Left cardiac atrium (tissue), 4 donors: Measurements from ENCODE around the gene RNF6. TPM values are rescaled to one million over a fixed set of nuclear protein-coding genes. Genes with fewer than 3 reads are reported as not detected.
"Not testable (repeated sequence)": the region's sequence is repeated elsewhere in the genome, so short reads cannot be mapped to it uniquely, and the experiment has no call there.

Experiments used
- ATAC-seq, 2 donors: fragments of 200-7000 bp; cut with Tn5 transposase; one replicate each; pipeline ENCODE4 v1.9.1; 2020; ENCODE audit warnings: mild to moderate bottlenecking in 2 of 2, moderate library complexity in 2 of 2
- DNase-seq: peaks from one replicate; pipeline ENCODE4 v3.0.0-alpha.2; 2020
- intact Hi-C, 2 donors: fragments of 100-400 bp; cut with DNase I; formaldehyde crosslinking; loops; one replicate each; pipeline versions ENCODE4 v1.14.1 to v1.15.1; 2022 to 2023
- long read RNA-seq: library from polyadenylated mRNA; unstranded; transcript quantifications from one replicate; pipeline ENCODE4 v2.0.0, GENCODE V29; 2021
- total RNA-seq, 2 donors: library from RNA; stranded (reverse); fragmentation: NEBNext Ultra II Directional; extraction: Animal tissue kit (Norgen Biotek cat#: 25700); gene quantifications; one replicate each; pipeline ENCODE4 v1.2.1, GENCODE V29; 2021
- donor health status: DM: no; HTN: yes; CAD: no.
- donor health status: DM: no; HTN: yes; CAD: no; lungs with severe emphysema.
- donor health status: DM: yes; HTN: yes; CAD: no.
- donor health status: Dilated cardiomyopathy.

The RNF6 gene
- total RNA-seq = 10 to 100 TPM; 20.5 to 28.0 TPM
- long read RNA-seq, transcript RNF6-203 (5 exons, 3,706 nt) = minor isoform, 20 of 57 reads
- long read RNA-seq, transcript RNF6-201 (5 exons, 3,282 nt) = major isoform, 25 of 57 reads
- long read RNA-seq, partial matches to known transcripts = 3 of 57 reads
- long read RNA-seq, other reads (novel, unspliced or antisense) = 9 of 57 reads

DNA sequence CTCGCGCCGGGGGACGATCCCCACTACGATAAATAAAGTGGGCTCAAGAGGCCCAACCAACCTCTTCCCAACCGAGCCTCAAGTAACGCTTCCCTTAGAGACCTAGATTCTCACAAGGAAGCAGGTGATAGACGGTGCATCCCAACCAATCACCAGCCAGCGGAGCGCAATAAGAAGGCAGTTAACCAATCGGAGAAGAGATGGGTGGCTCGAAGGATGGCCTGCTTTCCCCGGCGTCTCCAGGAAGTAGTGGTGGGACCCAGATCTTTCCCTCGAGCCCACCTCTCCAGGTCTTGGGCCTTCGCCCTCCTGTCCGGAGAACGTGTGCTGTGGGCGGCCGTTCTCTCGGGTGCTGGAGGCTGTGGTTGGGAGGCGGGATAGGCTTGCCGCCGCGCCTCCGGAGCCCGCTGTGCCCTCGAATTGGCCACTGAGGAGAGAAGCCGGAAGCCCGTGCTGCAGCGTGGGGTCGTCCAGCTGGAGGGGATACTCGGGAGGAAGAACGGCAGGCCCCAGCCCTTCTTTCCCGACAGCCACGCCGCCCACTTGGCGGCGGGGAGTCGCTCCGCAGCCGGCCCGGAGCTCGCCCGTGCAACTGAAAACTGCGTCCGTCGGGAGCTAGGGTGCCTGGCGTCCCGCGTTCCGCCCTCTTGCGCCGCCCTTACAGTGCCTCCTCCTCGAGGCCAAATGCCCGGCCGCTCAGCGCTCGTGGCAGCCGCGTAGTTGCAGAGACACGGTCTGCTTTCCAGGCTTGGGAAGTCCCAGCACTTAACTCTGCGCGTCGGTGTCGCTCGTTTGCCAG, at the start of gene RNF6:
RNF6 (minus strand) TSS at position 594 of the 799 bp plus-strand sequence. CDS start 2,665 bp downstream, outside the sequence.
- DNase-seq = peak; percentile 96
- intact Hi-C loops = no loop called here
- ATAC-seq = peak; percentile 99

DNA sequence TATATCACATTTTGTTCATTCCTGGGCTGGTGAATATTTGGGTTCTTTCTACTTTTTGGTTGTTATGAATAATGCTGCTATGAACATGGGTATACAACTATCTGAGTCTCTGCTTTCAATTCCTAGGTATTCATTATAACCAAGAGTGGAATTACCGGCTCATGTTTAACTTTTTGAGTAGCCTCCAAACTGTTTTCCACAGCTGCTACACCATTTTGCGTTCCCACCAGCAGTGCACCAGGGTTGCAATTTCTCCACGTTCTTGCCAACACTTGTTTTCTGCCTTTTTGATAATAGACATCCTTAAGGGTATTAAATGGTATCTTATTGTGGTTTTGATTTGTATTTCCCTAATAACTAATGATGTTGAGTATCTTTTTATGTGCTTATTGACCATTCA, 48.6 kb upstream of the RNF6 start:
- intact Hi-C loops = no loop called here
- no peak for DNase-seq
- ATAC-seq = no peak

DNA sequence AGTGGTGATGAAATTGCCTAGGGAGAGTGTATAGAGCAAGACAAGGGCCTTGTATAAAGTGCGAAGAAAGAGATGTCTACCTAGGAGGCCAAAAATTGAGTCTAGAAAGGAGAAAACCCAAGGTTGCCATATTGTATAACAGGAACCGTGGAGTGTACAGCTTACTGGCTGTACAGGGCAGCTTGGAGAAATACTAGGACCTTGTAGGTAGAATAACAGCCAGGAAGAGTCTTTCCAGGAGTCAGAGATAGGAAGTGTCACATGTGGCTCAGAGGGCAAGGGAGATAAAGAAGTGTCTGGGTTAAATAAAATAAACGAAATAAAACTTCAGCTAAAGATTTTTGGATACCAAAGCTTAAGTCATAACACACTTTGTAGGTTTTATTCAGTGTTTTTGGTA, 44.2 kb upstream of the RNF6 start:
- intact Hi-C loops = no loop called here
- ATAC-seq = no peak
- no peak for DNase-seq

DNA sequence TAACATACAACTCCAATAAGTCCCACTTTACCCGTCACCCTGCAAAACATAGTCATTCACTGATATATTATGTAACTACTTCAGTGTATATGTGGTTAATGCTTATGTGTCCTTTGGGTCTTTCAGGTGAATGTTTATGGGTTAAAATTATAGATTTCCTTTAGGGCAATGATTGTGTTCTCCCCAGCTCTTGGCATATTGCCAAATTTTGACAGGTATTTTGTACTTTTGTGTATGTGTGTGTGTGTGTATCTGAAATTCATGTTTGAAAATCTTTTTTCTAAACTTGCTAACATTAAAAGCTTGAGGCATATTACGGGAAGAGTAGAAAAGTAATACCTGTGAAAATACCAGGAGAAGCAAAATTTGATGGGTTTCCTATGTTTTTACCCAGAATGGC, 40.0 kb upstream of the RNF6 start:
- intact Hi-C loops = no loop called here
- ATAC-seq = no peak
- DNase-seq = no peak

DNA sequence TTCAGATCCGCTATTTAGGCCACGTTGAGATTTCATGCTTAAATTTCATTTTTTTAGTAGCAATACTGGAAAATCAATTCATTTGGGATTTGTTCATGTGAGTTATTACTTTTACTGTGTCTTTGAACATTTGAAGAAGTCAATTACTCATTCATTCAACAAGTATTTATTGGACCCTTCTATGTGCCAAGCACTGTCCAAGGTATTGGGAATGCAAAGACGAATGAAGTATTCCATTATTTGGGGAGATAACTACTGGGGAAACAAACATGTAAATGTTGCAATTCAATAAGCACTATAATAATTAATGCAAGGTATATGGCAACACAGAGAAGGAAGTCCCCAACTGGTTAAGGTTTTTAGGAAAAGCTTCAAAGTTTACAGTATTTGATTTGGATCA, 37.5 kb upstream of the RNF6 start:
- intact Hi-C loops = loop anchor here in 1 of 2 donors (5.0 kb wide), 1 partner anchor 238 kb away; no protein-coding TSS in a partner anchor

DNA sequence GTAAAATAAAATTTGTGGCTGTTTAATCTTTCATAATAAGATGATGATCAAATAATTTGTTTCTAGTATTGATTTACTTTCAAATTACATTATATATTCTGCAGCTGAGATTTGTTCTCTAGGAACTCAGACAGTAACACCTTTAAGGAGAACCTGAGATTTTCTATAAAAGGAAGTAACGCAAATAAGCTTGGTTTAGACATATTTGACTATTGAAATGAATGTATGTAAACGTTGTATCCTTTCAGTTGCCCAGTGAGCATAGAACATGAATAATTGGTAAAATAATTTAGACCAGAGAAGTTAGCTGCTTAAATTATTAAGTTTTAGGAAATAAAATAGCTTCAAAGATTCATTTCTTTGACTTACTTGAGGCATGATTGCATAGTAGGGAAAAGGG, 34.9 kb upstream of the RNF6 start:
- no peak for ATAC-seq
- intact Hi-C loops = loop anchor here in 1 of 2 donors (5.0 kb wide), 1 partner anchor 240 kb away; no protein-coding TSS in a partner anchor
- DNase-seq = no peak

More for the DNA sequence above, 37.5 kb upstream of the RNF6 start:
- no peak for ATAC-seq
- DNase-seq = no peak

DNA sequence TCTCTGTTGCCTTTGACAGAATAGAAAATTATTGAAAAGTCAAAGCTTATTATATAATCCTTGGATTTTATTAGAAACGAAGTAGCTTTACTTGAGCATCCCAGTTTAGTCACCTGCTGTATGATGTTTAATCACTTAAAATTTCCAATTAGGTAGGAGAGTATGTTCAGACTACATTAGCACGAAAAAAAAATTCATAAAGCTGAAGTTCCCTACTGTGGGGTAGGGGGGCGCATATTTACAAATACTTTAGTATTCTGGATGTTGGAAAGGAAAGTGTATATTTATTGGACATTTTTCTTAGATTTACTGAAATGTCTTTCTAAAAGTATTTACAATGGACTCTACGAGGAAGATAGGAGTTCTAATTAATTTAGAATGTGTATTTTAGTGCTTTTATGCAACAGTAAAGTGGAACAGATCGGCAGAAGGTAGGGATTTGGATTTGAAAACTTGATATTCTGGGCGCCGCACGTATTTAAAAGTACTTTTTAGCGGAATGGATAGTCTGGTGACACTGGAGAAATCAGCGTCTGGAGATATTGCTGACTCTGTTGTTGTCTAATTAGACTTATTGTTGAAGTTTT, 33.7 kb upstream of the RNF6 start:
- DNase-seq (no peak), ATAC-seq (no peak)
- intact Hi-C loops = loop anchor here in 1 of 2 donors (5.0 kb wide), 1 partner anchor 242 kb away; no protein-coding TSS in a partner anchor

DNA sequence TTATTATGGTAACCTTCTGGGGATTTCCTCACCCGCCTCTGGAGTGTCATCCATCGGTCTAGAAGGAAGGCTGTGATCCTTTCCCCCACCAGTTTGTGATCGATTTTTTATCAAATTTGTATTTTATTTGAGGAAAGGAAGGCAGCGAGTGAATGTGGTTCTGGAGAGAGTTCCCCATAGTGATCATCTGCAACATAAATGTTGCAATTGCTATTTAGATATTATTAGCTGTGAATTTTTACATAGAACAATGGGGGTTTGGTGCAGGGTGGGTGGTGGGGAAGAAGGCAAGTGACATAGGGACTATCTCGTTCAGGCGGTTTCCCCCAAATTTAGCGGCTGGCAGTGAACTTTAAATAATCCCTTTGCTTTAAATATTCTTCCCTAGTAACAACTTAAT, 33.0 kb upstream of the RNF6 start:
- intact Hi-C loops = loop anchor here in 1 of 2 donors (5.0 kb wide), 1 partner anchor 242 kb away; no protein-coding TSS in a partner anchor
- ATAC-seq (no peak), DNase-seq (no peak)

DNA sequence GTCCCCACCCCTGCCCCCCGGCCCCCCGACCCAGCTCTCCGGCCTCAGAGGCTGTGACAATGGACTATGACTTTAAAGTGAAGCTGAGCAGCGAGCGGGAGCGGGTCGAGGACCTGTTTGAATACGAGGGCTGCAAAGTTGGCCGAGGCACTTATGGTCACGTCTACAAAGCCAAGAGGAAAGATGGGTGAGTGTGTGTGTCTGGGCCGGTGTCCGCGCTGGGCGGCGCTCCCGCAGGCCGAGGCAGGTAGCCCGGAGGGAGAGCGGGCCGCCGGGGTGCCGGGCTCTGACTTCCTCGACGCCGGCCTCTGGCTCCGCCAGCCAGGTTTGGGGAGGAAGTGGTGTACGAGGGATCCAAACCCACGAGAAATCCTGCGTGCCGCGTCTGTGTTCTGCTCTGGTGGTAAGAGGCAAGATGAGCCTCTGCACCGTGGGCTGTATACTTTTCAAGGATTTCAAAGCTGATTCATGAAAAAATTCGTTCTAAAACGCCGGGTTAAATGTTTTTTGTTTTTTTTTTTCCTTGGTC, 32.5 kb upstream of the RNF6 start:
- intact Hi-C loops = loop anchor here in 1 of 2 donors (5.0 kb wide), 1 partner anchor 243 kb away; no protein-coding TSS in a partner anchor
- peak; percentile 58 for DNase-seq

DNA sequence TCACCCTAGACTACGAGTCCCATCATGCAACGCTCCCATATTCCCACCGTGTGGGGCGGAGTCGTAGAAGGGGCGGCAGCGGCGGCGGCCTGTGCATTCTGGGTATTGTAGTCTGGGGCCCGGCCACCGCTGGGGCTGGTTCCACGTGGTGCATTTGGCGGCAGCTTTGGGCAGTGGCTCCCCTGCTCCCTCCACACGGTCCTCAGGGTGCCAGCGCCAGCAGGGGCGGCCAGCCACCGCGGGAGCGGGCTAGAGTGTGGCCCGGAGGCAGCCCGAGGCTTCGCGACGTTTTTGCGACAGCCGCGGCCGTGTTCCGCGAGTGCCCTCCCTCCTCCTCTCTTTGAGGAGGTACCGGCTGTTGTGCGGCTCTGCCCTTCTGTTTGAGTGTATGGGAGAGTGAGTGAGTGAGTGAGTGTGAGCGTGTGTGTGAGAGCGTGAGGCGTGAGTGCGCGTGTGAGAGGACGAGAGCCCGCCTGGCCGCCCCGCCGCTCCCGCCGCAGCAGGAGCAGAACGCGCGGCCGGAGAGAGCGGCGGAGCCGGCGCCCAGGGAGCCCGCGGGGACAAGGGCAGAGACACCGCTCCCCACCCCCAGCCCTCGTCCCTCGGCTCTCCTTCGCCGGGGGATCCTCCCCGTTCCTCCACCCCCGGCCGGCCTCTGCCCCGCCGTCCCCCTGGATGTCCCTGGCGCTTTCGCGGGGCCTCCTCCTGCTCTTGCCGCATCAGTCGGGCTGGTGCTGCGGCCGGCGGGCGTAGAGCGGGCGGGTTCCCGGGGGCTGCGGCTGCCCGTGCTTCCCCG, 31.9 kb upstream of the RNF6 start, which contains the start of gene CDK8:
CDK8 (plus strand) TSS at position 343 of the 796 bp plus-strand sequence. CDS start 513 bp downstream, outside the sequence.
- intact Hi-C loops = no loop called here

More for the DNA sequence above, 32.5 kb upstream of the RNF6 start:
- peak; percentile 52 to 79 for ATAC-seq

DNA sequence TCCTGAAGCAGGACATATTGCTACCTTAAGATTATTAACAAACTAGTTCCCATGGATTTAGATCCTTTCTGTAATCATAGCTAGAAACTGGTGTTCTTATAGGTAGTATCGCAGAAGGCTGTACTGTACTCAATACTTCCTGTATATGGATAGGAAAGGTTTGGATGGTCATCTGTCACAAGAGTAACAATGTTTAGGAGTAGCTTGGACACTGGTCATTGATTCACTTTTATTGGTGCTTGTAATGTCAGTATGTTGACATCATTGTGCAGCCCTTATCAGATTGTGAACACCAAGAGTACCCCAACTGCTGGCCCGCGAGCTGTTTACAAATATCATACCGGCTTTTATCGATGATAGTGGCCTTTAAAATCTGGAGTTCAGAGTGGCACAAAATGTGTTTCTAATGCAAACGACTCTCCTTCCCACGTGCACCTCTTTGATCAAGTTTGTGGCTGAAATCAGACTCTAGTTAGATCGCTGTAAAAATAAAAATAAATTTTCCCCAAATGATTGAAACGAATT, 31.2 kb upstream of the RNF6 start:
- intact Hi-C loops = no loop called here
- no peak for ATAC-seq
- DNase-seq = no peak

More for the DNA sequence above, 31.9 kb upstream of the RNF6 start, which contains the start of gene CDK8:
- peak; percentile 93 to 97 for ATAC-seq
- peak; percentile 94 for DNase-seq

DNA sequence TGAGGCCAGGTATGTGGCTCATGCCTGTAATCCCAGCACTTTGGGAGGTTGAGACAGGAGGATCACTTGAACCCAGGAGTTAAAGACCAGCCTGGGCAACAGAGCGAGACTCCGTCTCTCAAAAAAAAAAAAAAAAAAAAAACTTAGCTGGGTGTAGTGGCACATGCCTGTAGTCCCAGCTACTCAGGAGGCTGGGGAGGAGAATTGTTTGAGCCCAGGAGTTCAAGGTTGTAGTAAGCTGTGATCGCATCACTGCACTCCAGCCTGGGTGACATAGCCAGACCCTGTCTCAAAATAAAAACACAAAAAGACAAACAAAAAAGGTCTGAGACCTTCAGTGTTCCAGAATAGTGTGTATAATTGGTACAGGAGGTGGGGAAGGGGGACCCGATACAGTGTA, 29.9 kb upstream of the RNF6 start:
- DNase-seq, intact Hi-C loops, ATAC-seq: not testable (repeated sequence)

DNA sequence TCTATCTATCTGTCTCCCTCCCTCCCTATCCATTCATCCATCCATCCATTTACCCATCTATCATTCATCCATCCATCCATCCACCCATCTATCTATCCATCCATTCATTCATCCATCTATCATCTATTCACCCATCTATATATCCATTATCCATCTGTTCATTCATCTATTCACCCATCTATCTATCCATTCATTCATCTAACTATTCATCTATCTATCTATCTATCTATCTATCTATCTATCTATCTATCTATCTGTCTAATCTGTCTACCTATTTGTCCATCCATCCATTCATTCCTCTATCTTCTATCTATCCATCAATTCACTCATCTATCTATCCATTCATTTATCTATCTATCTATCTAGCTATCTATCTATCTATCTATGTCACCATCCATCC, 27.4 kb upstream of the RNF6 start:
- intact Hi-C loops = no loop called here
- ATAC-seq (no peak), DNase-seq (no peak)

DNA sequence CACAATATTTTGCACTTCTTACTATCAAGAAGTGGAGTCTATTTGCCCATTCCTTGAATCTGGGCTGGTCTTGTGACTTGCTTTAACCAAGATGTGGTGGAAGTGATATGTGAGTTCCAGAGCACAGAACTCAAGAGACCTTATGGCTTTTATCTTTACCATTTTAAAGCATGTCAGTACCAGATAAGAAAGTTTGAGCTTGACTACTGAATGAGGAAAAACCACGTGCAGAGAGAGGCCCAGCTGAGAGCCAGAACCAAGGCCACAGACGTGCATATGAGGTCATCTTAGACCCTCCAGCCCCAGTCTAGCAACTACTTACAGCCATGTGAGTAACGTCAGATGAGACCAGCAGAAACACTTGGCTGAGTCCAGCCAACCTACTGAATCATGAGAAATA, 25.5 kb upstream of the RNF6 start:
- DNase-seq (no peak), ATAC-seq (no peak)
- intact Hi-C loops = no loop called here

DNA sequence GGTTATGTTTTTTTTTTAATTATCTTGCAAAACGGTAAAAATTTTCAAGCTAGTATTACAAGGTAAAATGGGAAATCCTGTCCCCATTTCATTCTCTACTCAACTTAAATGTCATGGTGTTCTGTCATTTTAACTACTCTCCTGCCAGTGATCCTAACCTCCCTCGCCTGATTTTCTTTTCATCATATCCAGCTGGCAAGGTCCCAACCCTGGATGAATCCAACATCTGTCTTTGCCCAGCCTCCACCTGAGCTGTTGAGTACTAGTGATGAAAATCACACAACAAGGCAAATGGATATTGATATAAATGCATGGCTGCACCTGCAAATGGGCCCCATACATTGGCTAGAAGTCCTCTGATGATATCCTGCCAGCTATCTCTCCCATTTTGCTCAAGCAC, 24.9 kb upstream of the RNF6 start:
- no peak for DNase-seq
- intact Hi-C loops = no loop called here
- no peak for ATAC-seq

DNA sequence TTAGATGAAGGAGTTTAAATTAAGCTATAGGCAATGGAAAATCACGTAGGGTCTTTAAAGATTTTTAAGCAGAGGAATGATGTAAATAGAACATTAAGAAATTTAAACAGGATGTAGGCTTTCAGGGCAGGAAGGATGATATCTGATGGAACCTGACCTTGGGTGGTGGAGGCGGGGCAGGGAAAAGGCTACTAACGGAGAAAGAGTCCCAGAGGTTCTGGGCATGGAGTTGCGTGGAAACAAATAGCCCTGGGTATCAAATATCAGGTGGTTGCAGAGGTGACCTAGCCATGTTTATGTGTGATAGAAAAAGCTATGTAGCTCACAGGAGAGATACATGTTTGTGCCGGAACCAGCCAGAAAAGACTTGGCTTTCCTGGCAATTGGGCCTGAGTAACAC, 24.0 kb upstream of the RNF6 start:
- intact Hi-C loops = no loop called here
- ATAC-seq = no peak
- DNase-seq = no peak

DNA sequence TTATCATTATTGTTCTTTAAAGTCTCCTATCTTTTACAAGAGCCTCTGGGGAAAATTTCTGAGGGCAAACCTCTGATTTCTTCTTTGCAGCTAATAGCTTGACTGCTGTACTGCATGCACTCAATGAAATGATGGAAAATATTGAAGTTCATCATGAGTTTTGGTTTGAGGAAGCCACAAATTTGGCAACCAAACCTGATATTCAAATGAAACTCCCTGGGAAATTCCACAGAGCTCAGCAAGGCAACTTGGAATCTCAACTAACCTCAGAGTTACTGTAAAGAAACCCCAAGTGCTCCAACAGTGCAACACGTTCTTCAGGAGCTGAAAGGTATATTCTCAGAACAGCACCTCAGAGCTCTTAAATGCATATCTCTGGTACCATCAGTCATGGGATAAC, 14.2 kb upstream of the RNF6 start:
- ATAC-seq (no peak), DNase-seq (no peak)
- intact Hi-C loops = no loop called here

DNA sequence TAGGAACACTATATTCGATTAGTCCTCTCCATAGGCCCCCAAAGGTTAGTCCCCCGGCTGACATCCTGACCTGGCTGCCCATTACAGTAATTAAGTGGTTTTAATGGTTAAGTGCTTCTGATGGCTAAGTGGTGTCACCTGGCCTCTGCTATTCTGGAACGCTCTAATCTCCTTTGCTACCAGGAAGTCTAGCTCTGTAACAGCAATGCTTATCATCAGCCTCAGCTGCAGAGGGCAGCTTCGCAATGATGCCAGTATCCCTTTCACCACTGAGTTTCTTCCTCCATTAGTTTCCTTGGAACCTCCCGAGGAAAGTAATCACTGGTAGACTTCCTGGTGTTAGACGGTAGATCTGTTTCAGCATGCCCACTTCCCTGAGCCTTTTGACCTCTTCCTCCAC, 8.6 kb upstream of the RNF6 start:
- peak in 1 of 2 donors; percentile 59 for ATAC-seq
- intact Hi-C loops = no loop called here

More for the DNA sequence above, 8.6 kb upstream of the RNF6 start:
- DNase-seq = no peak
